ENCODE data around the gene CHAT.

- TF ChIP-seq CTCF (conservative IDR thresholded peaks at IDR 0.05) (no peak), EZH2 (IDR thresholded peaks at IDR 0.05; ENCODE audit: low read depth) (no peak)
Measured at GRCh38 chr10:49707585-49707984, 93.7 kb downstream of the CHAT start.
